WTC11 (cell line): ENCODE data around the gene OTOG. TPM values are rescaled to one million over a fixed set of nuclear protein-coding genes. Genes with fewer than 3 reads are reported as not detected.

Experiments used
- ATAC-seq: fragments of 200-7000 bp; cut with Tn5 transposase; 2 replicates; pipeline ENCODE4 v1.10.0; 2021; ENCODE audit warnings: mild to moderate bottlenecking, moderate library complexity
- CTCF ChIA-PET: fragments of 300-600 bp; sonication (Branson Sonifier 250); formaldehyde crosslinking; loops from one replicate; lab custom pipeline; 2021; ENCODE audit warnings: antibody characterized with exemption; lab: Charles Lee
- POLR2A ChIA-PET: fragments of 350-600 bp; sonication (Branson Sonifier 250); formaldehyde crosslinking; loops from one replicate; lab custom pipeline; 2021; ENCODE audit warnings: antibody characterized with exemption; lab: Charles Lee
- DNase-seq: peaks from one replicate; pipeline ENCODE4 v3.0.0; 2021; ENCODE audit warnings: low spot score
- H3K27ac Mint-ChIP-seq: 2 replicates; pipeline ENCODE4 v1.8.0; 2021; ENCODE audit warnings: mixed read lengths
- H3K27me3 Mint-ChIP-seq: 2 replicates; pipeline ENCODE4 v1.8.0; 2021; ENCODE audit warnings: low read depth, mild to moderate bottlenecking, moderate library complexity, mixed read lengths
- H3K36me3 Mint-ChIP-seq: 2 replicates; pipeline ENCODE4 v1.8.0; 2021; ENCODE audit warnings: mixed read lengths
- H3K4me1 Mint-ChIP-seq: 2 replicates; pipeline ENCODE4 v1.8.0; 2022; ENCODE audit warnings: mixed read lengths
- H3K4me3 Mint-ChIP-seq: 2 replicates; pipeline ENCODE4 v1.8.0; 2021; ENCODE audit warnings: mild to moderate bottlenecking, moderate library complexity, mixed read lengths
- H3K9me3 Mint-ChIP-seq: 2 replicates; pipeline ENCODE4 v1.8.0; 2021; ENCODE audit warnings: mixed read lengths
- ATF1 ChIP-seq: sonication (generic); formaldehyde crosslinking; IDR thresholded peaks from 2 replicates; pipeline ENCODE4 v1.8.1; 2023; ENCODE audit warnings: mild to moderate bottlenecking, moderate library complexity, missing genetic modification reagents
- ATF6 ChIP-seq: sonication (generic); formaldehyde crosslinking; IDR thresholded peaks from 2 replicates; pipeline ENCODE4 v1.8.1; 2023; ENCODE audit warnings: mild to moderate bottlenecking, missing genetic modification reagents
- CREB1 ChIP-seq: sonication (generic); formaldehyde crosslinking; IDR thresholded peaks from 2 replicates; pipeline ENCODE4 v1.8.0; 2023; ENCODE audit warnings: mild to moderate bottlenecking, missing genetic modification reagents
- ESRRA ChIP-seq: sonication (generic); formaldehyde crosslinking; IDR thresholded peaks from 2 replicates; pipeline ENCODE4 v1.8.1; 2022; ENCODE audit warnings: mild to moderate bottlenecking, missing genetic modification reagents, borderline replicate concordance
- ETV6 ChIP-seq: sonication (generic); formaldehyde crosslinking; IDR thresholded peaks from 2 replicates; pipeline ENCODE4 v1.8.1; 2022; ENCODE audit warnings: mild to moderate bottlenecking, missing genetic modification reagents
- FOXK1 ChIP-seq: sonication (generic); formaldehyde crosslinking; IDR thresholded peaks from 2 replicates; pipeline ENCODE4 v1.8.0; 2022; ENCODE audit warnings: mild to moderate bottlenecking, moderate library complexity, missing genetic modification reagents
- FOXP1 ChIP-seq: sonication (generic); formaldehyde crosslinking; IDR thresholded peaks from 2 replicates; pipeline ENCODE4 v1.8.0; 2022; ENCODE audit warnings: missing genetic modification reagents, mild to moderate bottlenecking, moderate library complexity, borderline replicate concordance
- FOXP4 ChIP-seq: sonication (generic); formaldehyde crosslinking; IDR thresholded peaks from 2 replicates; pipeline ENCODE4 v1.8.0; 2022; ENCODE audit warnings: mild to moderate bottlenecking, missing genetic modification reagents
- GABPB1 ChIP-seq: sonication (generic); formaldehyde crosslinking; IDR thresholded peaks from 2 replicates; pipeline ENCODE4 v1.8.1; 2023; ENCODE audit warnings: mild to moderate bottlenecking, missing genetic modification reagents
- JUN ChIP-seq: sonication (generic); formaldehyde crosslinking; IDR thresholded peaks from 2 replicates; pipeline ENCODE4 v1.8.0; 2023; ENCODE audit warnings: mild to moderate bottlenecking, missing genetic modification reagents
- MAX ChIP-seq: sonication (generic); formaldehyde crosslinking; IDR thresholded peaks from 2 replicates; pipeline ENCODE4 v1.8.0; 2022; ENCODE audit warnings: mild to moderate bottlenecking, missing genetic modification reagents
- NFATC4 ChIP-seq: fragments of 250-450 bp; sonication (Bioruptor Pico); IDR thresholded peaks from 2 replicates; pipeline ENCODE4 v1.9.0; 2021; ENCODE audit warnings: mild to moderate bottlenecking
- NR2C2 ChIP-seq: sonication (generic); formaldehyde crosslinking; IDR thresholded peaks from 2 replicates; pipeline ENCODE4 v1.8.0; 2022; ENCODE audit warnings: mild to moderate bottlenecking, missing genetic modification reagents
- SMAD4 ChIP-seq: sonication (generic); formaldehyde crosslinking; IDR thresholded peaks from 2 replicates; pipeline ENCODE4 v1.8.0; 2022; ENCODE audit warnings: mild to moderate bottlenecking, missing genetic modification reagents
- STAT6 ChIP-seq: sonication (generic); formaldehyde crosslinking; conservative IDR thresholded peaks from 2 replicates; pipeline ENCODE4 v1.8.1; 2023; ENCODE audit warnings: mild to moderate bottlenecking, low read depth, missing genetic modification reagents, moderate library complexity
- ZNF232 ChIP-seq: sonication (generic); formaldehyde crosslinking; IDR thresholded peaks from 2 replicates; pipeline ENCODE4 v1.8.0; 2022; ENCODE audit warnings: mild to moderate bottlenecking, missing genetic modification reagents
- ZNF281 ChIP-seq: sonication (generic); formaldehyde crosslinking; IDR thresholded peaks from 2 replicates; pipeline ENCODE4 v1.8.0; 2023; ENCODE audit warnings: mild to moderate bottlenecking, missing genetic modification reagents
- ZNF396 ChIP-seq: fragments of 250-450 bp; sonication (Bioruptor Pico); IDR thresholded peaks from 2 replicates; pipeline ENCODE4 v1.8.0; 2021; ENCODE audit warnings: mild to moderate bottlenecking, moderate library complexity, borderline replicate concordance
- total RNA-seq: library from RNA; stranded (reverse); gene quantifications from 3 replicates; pipeline ENCODE4 v1.2.3, GENCODE V29; 2021

OTOG gene
- total RNA-seq, 1 experiment from 2014 or later = 1.4 TPM

GRCh38 chr11:17646451-17647145 is 99.5 kb downstream of the OTOG start:
- POLR2A ChIA-PET = no interaction called here
- Mint-ChIP-seq H3K27ac (no peak overlapping the region), H3K9me3 (0 out of 2 replicates have a peak, but pooled peaks cover 4% of the 10 kb centered on the region), H3K4me3 (no peak overlapping the region), H3K27me3 (peaks cover 40% of the 10 kb centered on the region), H3K4me1 (peaks cover 31% of the 10 kb centered on the region), H3K36me3 (no peaks in the 10 kb centered on the region)
- CTCF ChIA-PET = interaction anchor here (0.6 to 1.0 kb wide), 3 partner anchors 48 to 75 kb away, joined by 3 to 6 read pairs (median 3); partner anchors contain the start of gene MYOD1
- DNase-seq = no peak
- no peak for TF ChIP-seq NFATC4 (CRISPR knock-in tag)
- TF ChIP-seq SMAD4 = no peak
- no peak for TF ChIP-seq GABPB1 (CRISPR knock-in tag)
- TF ChIP-seq ZNF396 = no peak
- no peak for TF ChIP-seq FOXP1 (CRISPR knock-in tag)
- no peak for TF ChIP-seq ATF6 (CRISPR knock-in tag)
- ATAC-seq = peak; percentile 45

GRCh38 chr11:17648528-17648927 is 101.5 kb downstream of the OTOG start:
- Mint-ChIP-seq H3K9me3 (0 out of 2 replicates have a peak, but pooled peaks cover 4% of the 10 kb centered on the region), H3K27ac (no peak overlapping the region), H3K36me3 (no peaks in the 10 kb centered on the region), H3K4me3 (no peak overlapping the region), H3K27me3 (peaks cover 57% of the 10 kb centered on the region), H3K4me1 (peaks cover 31% of the 10 kb centered on the region)
- TF ChIP-seq FOXP1 (CRISPR knock-in tag) = no peak
- DNase-seq = no peak
- ChIA-PET POLR2A (no interaction called here), CTCF (no interaction called here)
- ATAC-seq = no peak

- Mint-ChIP-seq H3K4me1 (peaks cover 31% of the 10 kb centered on the region), H3K36me3 (no peaks in the 10 kb centered on the region), H3K9me3 (peaks cover 5% of the 10 kb centered on the region; the same call in 1 of the 2 replicates), H3K4me3 (no peak overlapping the region), H3K27me3 (peaks cover 61% of the 10 kb centered on the region), H3K27ac (no peak overlapping the region)
- ATAC-seq (no peak), DNase-seq (no peak)
- no peak for TF ChIP-seq ZNF232 (CRISPR knock-in tag)
- no peak for TF ChIP-seq ZNF396
- no peak for TF ChIP-seq MAX
- TF ChIP-seq GABPB1 (CRISPR knock-in tag) = no peak
- TF ChIP-seq JUN (CRISPR knock-in tag) = no peak
- no peak for TF ChIP-seq ESRRA (CRISPR knock-in tag)
- POLR2A ChIA-PET = no interaction called here
- CTCF ChIA-PET = no interaction called here
Observed at GRCh38 chr11:17649261-17649660, 102.2 kb downstream of the OTOG start.

GRCh38 chr11:17649696-17650095 is 102.6 kb downstream of the OTOG start:
- no peak for DNase-seq
- H3K9me3 Mint-ChIP-seq = peaks cover 9% of the 10 kb centered on the region
- no peak for TF ChIP-seq FOXP4 (CRISPR knock-in tag)
- TF ChIP-seq FOXK1 = no peak
- no peak for TF ChIP-seq SMAD4
- TF ChIP-seq ATF1 (CRISPR knock-in tag) = no peak
- TF ChIP-seq STAT6 (CRISPR knock-in tag) = no peak
- no peak for TF ChIP-seq NFATC4 (CRISPR knock-in tag)
- no peak for TF ChIP-seq CREB1 (CRISPR knock-in tag)
- no peak for TF ChIP-seq NR2C2 (CRISPR knock-in tag)
- TF ChIP-seq ETV6 (CRISPR knock-in tag) = no peak
- no peak for TF ChIP-seq ZNF281 (CRISPR knock-in tag)
- peaks cover 31% of the 10 kb centered on the region for H3K4me1 Mint-ChIP-seq
- peaks cover 65% of the 10 kb centered on the region for H3K27me3 Mint-ChIP-seq
- H3K27ac Mint-ChIP-seq = no peak overlapping the region
- ChIA-PET POLR2A (no interaction called here), CTCF (interaction anchor here (1.5 kb wide), 1 partner anchor 117 kb away, joined by 6 read pairs; no protein-coding TSS in a partner anchor)
- no peak for ATAC-seq
- H3K36me3 Mint-ChIP-seq = no peaks in the 10 kb centered on the region
- H3K4me3 Mint-ChIP-seq = no peak overlapping the region
